ENCODE results near the gene PARD6G.
"Not testable (repeated sequence)": the region's sequence is repeated elsewhere in the genome, so short reads cannot be mapped to it uniquely, and the experiment has no call there.

Gene PARD6G

DNA sequence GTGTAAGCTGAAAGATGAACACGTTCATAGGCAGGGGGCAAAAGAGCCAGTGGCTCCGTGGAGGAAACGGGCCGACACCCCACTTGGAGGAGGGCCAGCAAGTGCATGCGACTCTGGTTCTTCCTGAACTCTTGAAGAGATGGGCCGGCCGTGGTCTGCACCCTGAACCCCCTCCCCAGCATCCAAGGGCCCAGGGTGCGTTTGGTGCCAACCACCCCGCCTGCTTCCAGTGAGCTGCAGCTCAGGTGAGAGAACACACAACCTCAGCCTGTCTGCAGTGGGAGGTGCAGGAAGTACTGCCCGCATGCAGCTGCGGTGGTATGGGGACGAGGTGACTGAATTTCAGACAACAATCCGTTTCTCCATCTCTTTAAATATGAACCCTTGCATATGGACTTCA lies 79.4 kb downstream of the PARD6G start:
- no peak overlapping the region for H3K18ac ChIP-seq (ENCODE audit: low read length)

DNA sequence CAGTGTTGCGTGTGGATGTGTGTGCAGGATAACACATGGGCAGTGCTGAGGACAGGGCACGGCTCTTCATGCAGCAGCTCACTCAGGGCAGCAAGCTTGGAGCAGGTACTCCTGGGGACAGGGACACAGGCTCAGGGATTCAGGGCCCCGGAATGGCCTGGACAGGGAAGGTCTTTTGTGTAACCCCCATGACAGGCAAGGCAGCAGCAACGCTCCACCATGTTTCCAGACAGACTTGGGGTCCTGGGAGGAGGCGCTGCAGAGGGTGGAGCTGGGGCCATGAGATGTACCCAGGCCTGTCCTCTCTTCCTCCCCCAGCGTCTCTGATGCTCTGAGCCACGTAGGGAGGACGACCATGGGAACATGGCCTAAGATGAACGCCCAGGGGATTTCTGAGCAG lies 80.0 kb downstream of the PARD6G start:
- no peak overlapping the region for H3K56ac ChIP-seq (ENCODE audit: low read length)
- no peak overlapping the region for H2BK15ac ChIP-seq (replicated peaks; ENCODE audit: low read depth)
- no peaks in the 10 kb centered on the region for H3K36me3 ChIP-seq (ENCODE audit: control insufficient read depth, insufficient read depth, low read length)
- H3K4me3 ChIP-seq (ENCODE audit: low read length), result no peak overlapping the region
- no peaks in the 10 kb centered on the region for H3K27me3 ChIP-seq (ENCODE audit: insufficient read depth, low read length, poor library complexity)
- H3K27ac ChIP-seq (ENCODE audit: low read depth, low read length), result no peak overlapping the region
- no peak overlapping the region for H3K18ac ChIP-seq (ENCODE audit: low read length)
- no peak overlapping the region for H2BK120ac ChIP-seq (ENCODE audit: low read depth, low read length)
- no peaks in the 10 kb centered on the region for H3K79me1 ChIP-seq (ENCODE audit: low read length)
- no peak overlapping the region for H4K5ac ChIP-seq (ENCODE audit: low read length)
- H3K9ac ChIP-seq (ENCODE audit: low read length), result no peak overlapping the region
- no peak overlapping the region for H3K4ac ChIP-seq (ENCODE audit: low read depth, low read length)
- H3K4me1 ChIP-seq (ENCODE audit: control insufficient read depth, low read depth, low read length), result no peaks in the 10 kb centered on the region
- H3K79me2 ChIP-seq (ENCODE audit: control insufficient read depth, insufficient read depth, low read length), result no peaks in the 10 kb centered on the region
- H2AK5ac ChIP-seq (ENCODE audit: low read length), result no peak overlapping the region
- no peak overlapping the region for H2BK5ac ChIP-seq (ENCODE audit: low read length)
- no peak overlapping the region for H4K8ac ChIP-seq (ENCODE audit: low read depth, low read length)
- no peak for DNase-seq
- H3K4me2 ChIP-seq (ENCODE audit: low read length), result no peak overlapping the region
- no CpG with 5 or more reads among the region's 9 CpGs for WGBS (ENCODE audit: extremely low coverage, insufficient coverage, low lambda C conversion rate)
- no peak overlapping the region for H3K23ac ChIP-seq (ENCODE audit: low read length)

More for the DNA sequence above, 79.4 kb downstream of the PARD6G start:
- Histone ChIP-seq H2AK5ac (ENCODE audit: low read length) (no peak overlapping the region), H3K27ac (ENCODE audit: low read depth, low read length) (no peak overlapping the region), H2BK5ac (ENCODE audit: low read length) (no peak overlapping the region), H3K56ac (ENCODE audit: low read length) (no peak overlapping the region), H3K4ac (ENCODE audit: low read depth, low read length) (no peak overlapping the region), H3K23ac (ENCODE audit: low read length) (no peak overlapping the region), H3K4me2 (ENCODE audit: low read length) (no peak overlapping the region), H3K79me1 (ENCODE audit: low read length) (no peaks in the 10 kb centered on the region), H4K5ac (ENCODE audit: low read length) (no peak overlapping the region), H3K27me3 (ENCODE audit: insufficient read depth, low read length, poor library complexity) (no peaks in the 10 kb centered on the region), H3K36me3 (ENCODE audit: control insufficient read depth, insufficient read depth, low read length) (no peaks in the 10 kb centered on the region), H2BK120ac (ENCODE audit: low read depth, low read length) (no peak overlapping the region), H4K8ac (ENCODE audit: low read depth, low read length) (no peak overlapping the region), H3K4me1 (ENCODE audit: control insufficient read depth, low read depth, low read length) (no peaks in the 10 kb centered on the region), H2BK15ac (replicated peaks; ENCODE audit: low read depth) (no peak overlapping the region), H3K4me3 (ENCODE audit: low read length) (no peak overlapping the region), H3K79me2 (ENCODE audit: control insufficient read depth, insufficient read depth, low read length) (no peaks in the 10 kb centered on the region), H3K9ac (ENCODE audit: low read length) (no peak overlapping the region)
- WGBS (ENCODE audit: extremely low coverage, insufficient coverage, low lambda C conversion rate), result no CpG with 5 or more reads among the region's 13 CpGs
- no peak for DNase-seq

DNA sequence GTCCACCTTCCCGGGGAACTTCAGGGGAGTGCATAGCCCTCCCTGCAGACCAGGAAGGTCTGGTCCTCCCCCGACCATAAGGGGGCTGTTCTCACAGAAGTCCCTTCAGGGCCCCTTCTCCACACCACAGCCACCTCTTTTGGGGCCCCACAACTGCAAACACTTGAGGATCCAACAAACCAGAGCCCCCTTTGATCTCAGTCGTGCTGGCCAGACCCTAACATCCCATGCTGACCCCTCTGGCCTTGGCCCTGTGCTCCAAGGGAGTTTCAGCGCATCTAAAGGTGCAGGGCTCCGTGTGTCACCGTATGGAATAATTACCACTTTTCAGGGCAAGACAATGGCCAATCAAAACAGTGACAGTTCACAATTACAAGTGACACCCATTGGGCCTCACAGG lies 80.6 kb downstream of the PARD6G start:
- H3K27ac ChIP-seq (ENCODE audit: low read depth, low read length), result no peak overlapping the region
- no peak overlapping the region for H3K4me3 ChIP-seq (ENCODE audit: low read length)
- H2BK15ac ChIP-seq (replicated peaks; ENCODE audit: low read depth), result no peak overlapping the region
- H3K4me2 ChIP-seq (ENCODE audit: low read length), result no peak overlapping the region
- no peak overlapping the region for H3K56ac ChIP-seq (ENCODE audit: low read length)
- H3K36me3 ChIP-seq (ENCODE audit: control insufficient read depth, insufficient read depth, low read length), result no peaks in the 10 kb centered on the region
- no peak overlapping the region for H2BK5ac ChIP-seq (ENCODE audit: low read length)
- H3K27me3 ChIP-seq (ENCODE audit: insufficient read depth, low read length, poor library complexity), result no peaks in the 10 kb centered on the region
- H3K9ac ChIP-seq (ENCODE audit: low read length), result no peak overlapping the region
- no peaks in the 10 kb centered on the region for H3K4me1 ChIP-seq (ENCODE audit: control insufficient read depth, low read depth, low read length)
- H3K79me2 ChIP-seq (ENCODE audit: control insufficient read depth, insufficient read depth, low read length), result no peaks in the 10 kb centered on the region
- H4K8ac ChIP-seq (ENCODE audit: low read depth, low read length), result no peak overlapping the region
- no peak overlapping the region for H3K18ac ChIP-seq (ENCODE audit: low read length)
- no peak overlapping the region for H2AK5ac ChIP-seq (ENCODE audit: low read length)
- no peak overlapping the region for H4K5ac ChIP-seq (ENCODE audit: low read length)
- DNase-seq, result no peak
- no peak overlapping the region for H2BK120ac ChIP-seq (ENCODE audit: low read depth, low read length)
- no peak overlapping the region for H3K23ac ChIP-seq (ENCODE audit: low read length)
- no peaks in the 10 kb centered on the region for H3K79me1 ChIP-seq (ENCODE audit: low read length)
- no CpG with 5 or more reads among the region's 6 CpGs for WGBS (ENCODE audit: extremely low coverage, insufficient coverage, low lambda C conversion rate)
- no peak overlapping the region for H3K4ac ChIP-seq (ENCODE audit: low read depth, low read length)

DNA sequence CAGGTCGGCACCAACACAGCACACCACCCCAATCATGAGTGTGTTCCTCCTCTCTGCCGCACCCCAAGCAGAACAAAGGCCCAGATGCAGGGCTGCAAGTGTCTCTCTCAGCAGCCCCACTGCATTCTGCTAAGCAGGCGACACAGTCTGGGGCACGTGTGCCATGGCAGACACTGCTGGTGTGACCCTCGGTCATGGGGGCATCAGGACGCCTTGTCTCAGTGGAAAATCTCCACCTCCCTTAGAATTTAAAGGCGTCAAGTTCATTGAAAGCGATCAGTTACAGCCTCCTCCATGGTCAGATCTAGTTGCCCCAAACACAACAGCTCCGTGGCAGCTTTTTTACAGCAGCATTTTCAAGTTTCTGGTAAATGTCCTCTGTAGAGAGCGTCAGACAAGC lies 81.1 kb downstream of the PARD6G start:
- Histone ChIP-seq H2BK5ac (ENCODE audit: low read length) (no peak overlapping the region), H3K4me1 (ENCODE audit: control insufficient read depth, low read depth, low read length) (no peaks in the 10 kb centered on the region), H3K4me2 (ENCODE audit: low read length) (no peak overlapping the region), H4K8ac (ENCODE audit: low read depth, low read length) (no peak overlapping the region), H4K5ac (ENCODE audit: low read length) (no peak overlapping the region), H3K79me1 (ENCODE audit: low read length) (no peaks in the 10 kb centered on the region), H3K18ac (ENCODE audit: low read length) (no peak overlapping the region), H3K36me3 (ENCODE audit: control insufficient read depth, insufficient read depth, low read length) (no peaks in the 10 kb centered on the region), H3K79me2 (ENCODE audit: control insufficient read depth, insufficient read depth, low read length) (no peaks in the 10 kb centered on the region), H3K23ac (ENCODE audit: low read length) (no peak overlapping the region), H3K27ac (ENCODE audit: low read depth, low read length) (no peak overlapping the region), H2BK15ac (replicated peaks; ENCODE audit: low read depth) (no peak overlapping the region), H2BK120ac (ENCODE audit: low read depth, low read length) (no peak overlapping the region), H3K9ac (ENCODE audit: low read length) (no peak overlapping the region), H2AK5ac (ENCODE audit: low read length) (no peak overlapping the region), H3K4me3 (ENCODE audit: low read length) (no peak overlapping the region), H3K56ac (ENCODE audit: low read length) (no peak overlapping the region), H3K4ac (ENCODE audit: low read depth, low read length) (no peak overlapping the region), H3K27me3 (ENCODE audit: insufficient read depth, low read length, poor library complexity) (no peaks in the 10 kb centered on the region)
- DNase-seq, result no peak
- WGBS (ENCODE audit: extremely low coverage, insufficient coverage, low lambda C conversion rate), result no CpG with 5 or more reads among the region's 10 CpGs

DNA sequence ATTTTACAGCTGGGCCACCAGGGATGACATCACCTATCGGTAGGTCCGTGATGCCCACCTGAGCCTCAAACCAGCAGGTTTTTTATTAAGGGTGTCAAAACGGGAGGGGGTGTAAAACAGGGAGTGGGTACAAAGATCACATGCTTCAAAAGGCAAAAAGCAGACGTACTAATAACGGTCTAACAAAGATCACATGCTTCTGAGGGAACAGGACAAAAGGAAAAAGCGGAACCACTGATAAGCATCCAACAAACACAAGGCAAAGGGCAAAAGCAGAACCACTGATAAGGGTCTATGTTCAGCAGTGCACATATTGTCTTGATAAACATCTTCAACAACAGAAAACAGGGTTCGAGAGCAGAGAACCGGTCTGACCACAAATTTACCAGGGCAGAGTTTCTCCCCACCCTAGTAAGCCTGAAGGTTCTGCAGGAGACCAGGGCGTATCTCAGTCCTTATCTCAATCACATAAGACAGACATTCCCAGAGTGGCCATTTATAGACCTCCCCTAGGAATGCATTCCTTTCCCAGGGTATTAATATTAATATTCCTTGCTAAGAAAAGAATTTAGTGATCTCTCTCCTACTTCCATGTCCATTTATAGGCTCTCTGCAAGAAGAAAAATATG lies 82.5 kb downstream of the PARD6G start:
- not testable (repeated sequence) for H3K9ac ChIP-seq (ENCODE audit: low read length); H3K79me2 ChIP-seq (ENCODE audit: control insufficient read depth, insufficient read depth, low read length); H3K23ac ChIP-seq (ENCODE audit: low read length); H3K27ac ChIP-seq (ENCODE audit: low read depth, low read length); H2BK120ac ChIP-seq (ENCODE audit: low read depth, low read length); H3K4me2 ChIP-seq (ENCODE audit: low read length); H2AK5ac ChIP-seq (ENCODE audit: low read length); H3K36me3 ChIP-seq (ENCODE audit: control insufficient read depth, insufficient read depth, low read length); H3K56ac ChIP-seq (ENCODE audit: low read length); H3K79me1 ChIP-seq (ENCODE audit: low read length); H3K18ac ChIP-seq (ENCODE audit: low read length); H2BK15ac ChIP-seq (replicated peaks; ENCODE audit: low read depth); DNase-seq; H4K5ac ChIP-seq (ENCODE audit: low read length); H2BK5ac ChIP-seq (ENCODE audit: low read length); H3K4me1 ChIP-seq (ENCODE audit: control insufficient read depth, low read depth, low read length); H3K4ac ChIP-seq (ENCODE audit: low read depth, low read length); H3K4me3 ChIP-seq (ENCODE audit: low read length); H3K27me3 ChIP-seq (ENCODE audit: insufficient read depth, low read length, poor library complexity); H4K8ac ChIP-seq (ENCODE audit: low read depth, low read length)
- no CpG with 5 or more reads among the region's 9 CpGs for WGBS (ENCODE audit: extremely low coverage, insufficient coverage, low lambda C conversion rate)

DNA sequence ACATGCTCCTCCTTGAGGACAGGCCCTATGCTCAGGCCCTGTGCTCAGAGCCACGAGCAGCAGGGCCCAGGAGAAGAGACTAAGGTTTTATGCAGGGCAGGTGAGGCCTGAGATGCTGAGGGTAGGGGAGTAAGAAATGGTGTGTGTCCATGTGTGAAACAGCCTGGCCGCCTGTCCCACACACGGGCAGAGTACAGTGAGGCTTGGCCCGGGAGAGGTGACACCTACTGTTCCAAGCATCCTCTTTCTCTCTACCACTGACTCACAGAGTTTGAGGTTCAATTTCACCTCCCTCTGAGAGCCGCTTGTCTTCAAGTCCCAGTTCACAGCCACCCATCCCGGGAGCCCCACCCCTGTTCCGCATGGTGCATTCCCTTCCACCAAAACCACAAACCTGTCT lies 84.1 kb downstream of the PARD6G start:
- Histone ChIP-seq H3K36me3 (ENCODE audit: control insufficient read depth, insufficient read depth, low read length) (no peaks in the 10 kb centered on the region), H3K18ac (ENCODE audit: low read length) (no peak overlapping the region), H4K8ac (ENCODE audit: low read depth, low read length) (no peak overlapping the region), H3K27me3 (ENCODE audit: insufficient read depth, low read length, poor library complexity) (no peaks in the 10 kb centered on the region), H2BK120ac (ENCODE audit: low read depth, low read length) (no peak overlapping the region), H2BK5ac (ENCODE audit: low read length) (no peak overlapping the region), H3K9ac (ENCODE audit: low read length) (no peak overlapping the region), H3K27ac (ENCODE audit: low read depth, low read length) (no peak overlapping the region), H3K4me2 (ENCODE audit: low read length) (no peak overlapping the region), H3K4ac (ENCODE audit: low read depth, low read length) (no peak overlapping the region), H2AK5ac (ENCODE audit: low read length) (no peak overlapping the region), H3K23ac (ENCODE audit: low read length) (no peak overlapping the region), H4K5ac (ENCODE audit: low read length) (no peak overlapping the region), H3K4me1 (ENCODE audit: control insufficient read depth, low read depth, low read length) (no peaks in the 10 kb centered on the region), H3K79me1 (ENCODE audit: low read length) (no peaks in the 10 kb centered on the region), H3K4me3 (ENCODE audit: low read length) (no peak overlapping the region), H3K79me2 (ENCODE audit: control insufficient read depth, insufficient read depth, low read length) (no peaks in the 10 kb centered on the region), H2BK15ac (replicated peaks; ENCODE audit: low read depth) (no peak overlapping the region), H3K56ac (ENCODE audit: low read length) (no peak overlapping the region)
- DNase-seq, result no peak
- no CpG with 5 or more reads among the region's 7 CpGs for WGBS (ENCODE audit: extremely low coverage, insufficient coverage, low lambda C conversion rate)
